HG02571 (cell line): ENCODE results near the gene MIPOL1.

Experiments
- ATAC-seq: cut with Tn5 transposase; IDR thresholded peaks from one replicate; pipeline ENCODE4 v1.9.1; 2021; ENCODE audit warnings: mild to moderate bottlenecking, moderate library complexity; ENCODE audit not compliant: unreplicated experiment

Gene MIPOL1

DNA sequence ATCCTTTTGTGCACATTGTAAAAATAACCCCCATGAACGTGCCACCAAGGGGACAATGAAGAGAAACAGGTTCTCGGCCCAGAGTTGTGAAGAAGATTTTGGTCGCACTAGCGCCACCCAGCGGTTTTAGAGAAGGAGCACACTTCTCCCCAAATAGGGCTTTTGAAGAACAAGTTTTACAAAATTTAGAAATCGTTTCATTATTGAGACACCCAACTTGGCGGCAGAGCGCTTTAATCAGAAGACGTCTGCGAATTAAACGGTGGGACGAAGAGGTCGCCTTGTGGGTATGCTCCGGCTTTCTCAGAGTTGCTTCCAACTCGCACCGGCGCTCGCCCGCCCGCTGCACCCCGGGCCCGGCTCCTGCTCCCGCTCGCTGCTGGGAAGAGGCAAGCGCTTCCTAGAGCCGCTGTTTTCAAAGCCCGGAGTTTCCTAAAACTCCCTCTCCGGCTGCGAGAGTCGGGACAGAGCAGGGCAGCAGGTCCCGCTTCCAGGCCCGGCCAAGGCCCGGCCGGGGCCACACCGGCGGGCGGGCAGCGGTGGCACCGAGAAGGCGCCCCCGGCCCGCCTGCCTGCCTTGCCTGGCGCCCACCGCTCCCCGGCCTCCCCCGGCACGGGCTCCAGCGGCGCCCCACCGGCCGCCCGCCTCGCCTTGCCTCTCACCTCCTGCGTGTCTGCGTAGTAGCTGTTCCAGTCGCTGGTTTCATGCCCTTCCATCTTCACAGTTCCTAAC lies 396.7 kb downstream of the MIPOL1 start:
- no peak for ATAC-seq

DNA sequence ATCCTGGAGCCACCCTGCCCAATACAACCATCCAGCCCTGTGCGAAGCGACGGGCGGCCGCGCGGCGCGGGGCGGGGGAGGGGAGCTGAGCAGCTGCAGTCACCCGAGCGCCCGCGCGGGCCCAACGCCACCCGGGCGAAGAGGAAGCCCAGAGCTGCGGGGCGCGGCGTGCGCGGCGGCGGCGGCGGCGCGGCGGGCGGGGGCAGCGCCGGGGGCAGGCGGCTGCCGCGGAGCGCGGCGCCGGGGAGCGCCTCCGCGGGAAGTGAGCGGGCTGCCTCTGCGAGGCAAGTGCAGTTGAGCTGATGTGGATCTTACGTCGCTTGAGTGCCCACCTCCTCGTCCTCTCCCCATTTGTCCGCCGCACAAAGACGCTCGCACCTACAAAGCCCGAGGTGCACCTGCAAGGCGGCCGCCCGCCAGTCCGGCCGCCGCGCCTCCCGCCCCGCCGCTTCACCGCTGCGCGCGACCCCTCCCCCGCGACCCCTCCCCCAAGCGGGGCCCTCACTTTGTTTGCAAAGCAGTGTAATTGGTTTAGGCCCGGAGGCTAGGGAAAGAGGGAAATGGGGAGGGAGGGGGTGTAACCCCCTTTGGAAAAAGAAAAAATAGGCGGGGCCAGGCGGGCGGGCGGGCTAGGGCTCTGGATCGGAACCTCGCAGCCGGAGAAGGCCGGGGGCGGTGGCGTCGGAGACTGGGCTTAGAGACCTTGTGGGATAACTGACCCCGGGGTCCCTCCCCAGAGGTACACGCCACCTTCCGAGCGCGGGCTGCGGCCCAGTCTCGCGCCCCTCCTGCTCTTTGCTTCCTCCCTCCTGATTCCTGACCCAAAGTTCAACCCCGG lies 397.5 kb downstream of the MIPOL1 start, which contains the start of the genes FOXA1 and TTC6:
Gene FOXA1 (minus strand): TSS at position 279 of the 838 bp plus-strand sequence. CDS start 277 bp downstream, at position 2.
Gene TTC6 (plus strand): TSS at position 659 of the 838 bp plus-strand sequence. CDS start 26,436 bp downstream, outside the sequence.
- no peak for ATAC-seq

DNA sequence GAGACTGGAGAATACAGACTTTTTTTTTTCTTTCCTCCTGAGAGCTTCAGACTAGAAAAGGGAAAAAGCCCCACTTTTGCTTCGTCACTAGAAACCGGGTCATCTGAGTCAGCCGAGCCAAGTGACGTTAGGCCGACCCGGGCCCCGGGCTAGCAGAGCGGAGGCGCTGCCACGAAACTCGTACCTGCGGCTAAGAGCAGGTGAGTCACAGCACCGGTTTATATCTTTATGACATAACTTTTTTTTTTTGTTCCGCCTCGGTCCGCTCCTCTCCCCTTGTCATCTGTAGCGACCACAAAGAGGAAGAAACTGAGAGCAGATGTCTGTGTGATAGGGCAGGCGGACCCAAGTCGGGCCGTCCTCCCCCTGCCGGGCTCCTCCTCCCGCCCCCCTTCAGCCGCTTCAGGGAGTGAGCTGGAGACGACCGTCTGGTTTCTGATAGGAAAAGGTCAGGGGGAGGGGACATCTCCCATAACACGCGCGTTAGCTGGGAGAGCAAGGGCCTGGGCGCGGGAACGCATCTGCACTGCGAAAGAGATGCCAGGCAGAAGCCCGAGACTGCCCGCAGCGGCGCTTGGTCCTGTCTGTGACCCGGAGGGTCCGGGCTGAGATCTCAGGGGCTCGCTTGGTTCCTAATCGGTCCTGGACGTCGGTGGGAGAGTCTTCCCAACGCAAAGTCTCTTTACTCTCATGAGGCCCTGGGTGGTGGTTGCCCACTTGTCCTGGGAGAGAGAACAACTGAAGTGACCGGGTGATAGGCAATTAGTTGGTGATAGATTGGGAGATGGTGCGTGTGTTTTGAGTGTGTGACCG lies 398.3 kb downstream of the MIPOL1 start:
- ATAC-seq: peak; percentile 58

DNA sequence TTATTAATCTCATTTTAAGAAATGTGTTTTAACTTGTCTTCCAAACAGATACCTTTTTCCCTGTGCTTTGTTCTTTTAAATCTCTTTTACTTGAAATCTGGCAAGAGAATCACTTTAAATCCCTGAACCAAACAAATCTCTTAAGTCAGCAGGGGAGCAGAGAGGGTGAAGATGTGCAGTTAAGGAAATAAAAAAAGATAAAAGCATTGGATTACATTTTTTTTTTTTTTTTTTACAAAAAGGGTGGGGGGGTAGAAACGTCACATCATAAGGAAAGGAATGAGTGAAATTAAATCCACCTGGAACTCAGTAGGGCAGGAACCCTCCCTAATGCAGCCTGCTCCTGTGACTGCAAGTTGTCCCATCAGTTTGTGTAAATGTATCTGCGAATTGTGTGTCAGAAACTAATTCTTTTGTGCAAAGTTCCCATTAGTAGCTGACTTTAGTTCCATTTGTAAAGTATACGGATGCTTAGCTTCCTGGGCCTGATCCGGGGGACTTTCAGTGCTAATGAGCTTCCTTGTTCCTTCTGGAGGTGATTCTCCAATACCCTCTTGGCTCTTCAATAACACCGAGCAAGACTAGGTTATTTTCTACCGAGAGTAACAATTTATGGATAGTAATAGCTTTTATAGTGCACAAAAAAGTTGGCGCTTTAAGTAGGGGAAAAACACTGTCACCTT lies 399.2 kb downstream of the MIPOL1 start:
- ATAC-seq: no peak

DNA sequence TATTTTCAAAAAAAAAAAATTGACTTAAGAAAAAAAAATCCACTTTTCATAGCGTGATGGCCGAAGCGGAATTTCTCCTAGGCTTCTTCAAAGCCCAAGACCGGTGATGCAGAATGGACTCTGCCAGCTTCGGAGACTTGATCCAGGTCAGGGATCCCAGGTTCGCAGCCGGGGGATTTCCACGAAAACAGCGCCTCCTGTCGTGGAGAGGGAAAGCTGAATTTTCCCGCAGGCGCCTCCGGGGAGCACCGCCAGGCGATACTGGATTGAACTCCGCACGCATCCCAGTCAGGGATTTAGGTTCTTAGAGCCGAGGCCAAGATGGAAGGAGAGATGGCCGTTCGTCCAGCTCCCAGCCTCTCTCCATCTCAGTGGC lies 399.8 kb downstream of the MIPOL1 start:
- no peak for ATAC-seq

DNA sequence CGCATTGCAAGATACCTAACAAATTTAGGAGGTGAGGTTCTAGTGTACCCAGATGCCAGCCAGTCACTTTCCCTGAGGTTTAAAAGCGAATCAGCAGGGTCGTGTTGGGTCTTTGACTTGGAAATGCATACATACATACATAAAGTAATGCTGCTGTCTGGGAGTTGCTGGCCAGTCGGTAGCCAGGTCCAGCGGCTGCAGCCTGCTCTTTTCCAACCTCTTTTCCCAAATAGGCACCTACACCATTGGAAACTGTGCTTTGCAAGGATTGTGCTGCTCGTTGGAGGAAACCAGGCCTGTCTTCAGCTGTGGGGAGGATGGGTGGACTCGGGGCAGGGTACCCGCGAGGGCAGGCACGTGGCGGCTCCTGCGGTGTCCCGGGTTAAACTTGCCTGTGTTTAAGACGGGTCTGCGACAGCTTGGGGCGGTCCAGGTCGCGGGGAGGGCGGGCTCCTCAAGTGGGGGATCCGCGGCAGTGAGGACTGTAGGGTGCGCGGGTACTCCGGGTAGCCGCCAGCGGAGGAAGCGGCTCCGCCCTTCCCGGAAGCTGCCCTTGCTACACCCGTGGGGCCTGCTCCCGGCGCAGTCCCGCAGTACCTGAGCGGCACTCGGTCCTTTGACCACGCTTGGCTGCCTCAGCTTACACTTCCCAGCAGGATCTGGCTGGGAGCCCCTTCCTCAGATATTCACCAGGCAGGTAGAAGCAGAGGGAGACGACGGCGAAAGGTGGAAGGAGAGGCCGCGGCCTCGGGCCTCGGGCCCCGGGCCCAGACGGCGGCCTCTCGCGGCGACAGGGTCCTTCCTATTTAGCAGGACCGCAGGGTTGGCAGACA lies 400.4 kb downstream of the MIPOL1 start:
- no peak for ATAC-seq

DNA sequence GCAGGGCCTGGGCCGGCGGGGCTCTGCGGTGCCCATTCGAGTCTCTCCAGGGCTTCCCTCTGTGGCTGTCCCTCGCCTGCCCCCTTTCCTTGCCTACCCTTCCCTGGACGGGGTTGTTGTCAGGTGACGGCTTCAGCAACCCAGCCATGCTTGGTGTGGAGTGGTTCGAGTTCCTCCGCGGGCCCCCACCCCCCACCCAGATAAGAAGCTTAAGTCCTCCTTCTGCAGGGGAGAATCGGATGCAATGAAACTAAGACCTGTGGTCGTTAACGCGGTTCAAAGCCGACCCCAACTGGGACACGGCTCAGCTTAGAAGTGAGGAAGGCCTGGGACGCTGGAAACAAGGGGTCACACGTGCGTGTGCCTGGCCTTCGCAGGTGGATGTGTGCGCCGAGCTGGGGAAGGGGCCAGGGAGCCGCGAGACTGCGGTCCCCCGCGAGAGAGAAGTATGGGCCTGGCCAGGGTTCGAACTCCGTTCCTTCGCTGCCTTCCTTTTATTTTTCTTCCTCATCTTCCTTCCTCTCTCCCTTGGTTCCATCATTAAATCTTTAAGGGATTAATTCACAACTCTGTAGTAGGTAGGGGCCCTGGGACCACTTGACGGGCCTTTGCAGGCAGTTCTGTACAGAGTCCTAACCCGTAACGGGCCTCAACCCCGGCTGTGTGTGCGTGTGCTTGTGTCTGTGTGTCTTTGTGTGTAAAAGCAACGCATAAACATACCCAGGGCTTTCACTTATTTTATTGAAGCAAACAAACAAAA lies 401.2 kb downstream of the MIPOL1 start:
- ATAC-seq: no peak

DNA sequence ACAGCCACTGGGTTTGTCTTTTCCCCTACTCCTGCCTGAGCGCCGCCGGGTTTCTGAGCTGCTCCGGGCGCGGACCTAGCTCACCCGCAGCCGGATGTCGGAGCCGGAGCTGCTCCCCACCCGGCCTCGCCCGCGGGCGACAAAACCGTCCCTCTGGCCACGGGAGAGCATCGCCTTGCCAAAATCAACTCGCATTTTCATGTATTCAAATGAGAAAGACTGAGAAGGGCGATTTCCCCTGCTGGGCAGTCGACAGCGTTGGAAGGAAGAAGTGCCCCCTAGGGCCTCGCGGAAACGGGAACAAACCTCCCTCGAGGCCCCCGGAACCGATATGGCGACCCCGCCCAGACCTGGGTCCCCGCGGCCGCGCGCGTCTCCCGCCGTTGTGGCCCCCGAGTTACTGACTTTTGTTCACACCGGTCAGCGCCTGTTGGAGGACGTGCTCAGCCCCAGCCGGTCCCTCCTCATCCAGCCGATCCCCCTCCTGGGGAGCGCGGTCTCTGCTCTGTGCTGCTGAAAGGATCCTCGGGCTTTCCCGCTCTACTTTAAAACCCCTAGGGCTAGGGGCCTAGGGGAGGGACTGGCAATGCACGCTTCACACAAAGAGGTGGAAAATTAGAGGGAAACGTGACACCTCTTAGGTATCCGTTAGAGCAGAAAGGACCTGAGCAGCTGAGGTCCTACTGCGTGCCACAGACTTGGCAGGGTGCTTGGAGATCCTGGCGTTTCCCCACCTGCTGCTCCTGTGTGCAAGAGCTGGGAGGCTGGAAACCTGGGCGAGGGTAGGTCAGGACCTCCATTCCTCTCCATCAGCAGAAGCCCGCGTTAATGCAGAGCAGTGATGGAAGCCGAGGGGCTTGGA lies 402.0 kb downstream of the MIPOL1 start:
- no peak for ATAC-seq

DNA sequence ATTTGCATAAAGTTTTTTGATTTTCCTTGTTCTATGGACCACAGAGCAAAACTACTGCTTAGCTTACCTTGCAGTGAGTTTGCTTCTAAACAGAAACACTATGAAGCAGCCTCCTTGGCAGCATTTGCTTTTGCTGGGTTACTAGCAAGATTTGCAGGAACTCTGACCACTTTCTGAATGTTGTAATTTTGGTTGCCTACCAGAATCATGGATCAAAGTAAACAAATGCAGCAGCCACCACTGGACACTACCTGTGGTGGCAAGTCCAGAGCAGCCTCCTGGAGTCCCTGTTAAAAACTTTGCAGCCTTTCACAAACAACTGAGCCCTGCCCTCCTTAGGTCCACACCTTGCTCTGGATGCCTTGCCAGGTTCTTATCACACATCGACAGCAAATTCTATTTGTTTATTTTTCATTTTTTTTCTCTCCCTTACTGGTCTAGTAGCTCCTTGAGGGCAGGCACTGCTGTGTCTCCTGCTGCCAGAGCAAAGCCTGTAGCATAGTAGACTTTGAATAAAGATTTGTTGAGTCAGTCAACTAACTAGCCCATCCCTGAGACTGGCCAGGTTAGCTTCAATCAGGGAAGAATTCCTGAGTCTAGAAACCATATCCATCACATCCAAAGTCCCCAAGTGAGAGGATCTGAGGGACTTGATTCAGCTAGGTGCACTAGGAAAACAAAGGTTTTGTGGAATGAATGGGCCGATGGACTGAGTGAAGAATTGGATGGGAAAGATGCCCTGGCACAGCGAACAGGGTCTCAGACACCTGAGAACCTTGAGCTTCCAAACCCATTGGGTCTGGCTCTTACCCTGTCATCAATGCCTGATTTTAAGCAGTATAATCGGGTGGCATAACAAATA lies 403.4 kb downstream of the MIPOL1 start:
- ATAC-seq: no peak

DNA sequence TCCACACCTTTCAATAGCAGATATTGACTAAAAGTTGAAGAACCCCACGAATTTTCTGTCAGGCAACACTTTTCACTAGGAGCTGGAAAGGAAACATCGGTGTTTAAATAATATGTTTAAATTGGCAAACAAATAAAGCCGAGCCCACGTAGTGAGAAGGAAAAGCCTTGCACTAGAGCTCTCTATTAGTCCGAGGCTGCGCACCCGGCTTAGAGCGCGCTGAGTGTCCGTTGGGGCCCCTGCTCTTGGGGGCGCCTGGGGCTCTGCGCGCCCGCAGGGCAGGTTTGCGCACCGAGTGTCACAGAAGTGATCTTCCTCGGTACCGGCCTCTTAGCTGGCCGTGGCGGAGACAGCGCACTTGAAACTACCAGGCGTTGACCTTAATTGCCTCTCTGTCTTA lies 404.1 kb downstream of the MIPOL1 start:
- ATAC-seq: no peak
